ENCODE data around the gene SPATA20.

DNA sequence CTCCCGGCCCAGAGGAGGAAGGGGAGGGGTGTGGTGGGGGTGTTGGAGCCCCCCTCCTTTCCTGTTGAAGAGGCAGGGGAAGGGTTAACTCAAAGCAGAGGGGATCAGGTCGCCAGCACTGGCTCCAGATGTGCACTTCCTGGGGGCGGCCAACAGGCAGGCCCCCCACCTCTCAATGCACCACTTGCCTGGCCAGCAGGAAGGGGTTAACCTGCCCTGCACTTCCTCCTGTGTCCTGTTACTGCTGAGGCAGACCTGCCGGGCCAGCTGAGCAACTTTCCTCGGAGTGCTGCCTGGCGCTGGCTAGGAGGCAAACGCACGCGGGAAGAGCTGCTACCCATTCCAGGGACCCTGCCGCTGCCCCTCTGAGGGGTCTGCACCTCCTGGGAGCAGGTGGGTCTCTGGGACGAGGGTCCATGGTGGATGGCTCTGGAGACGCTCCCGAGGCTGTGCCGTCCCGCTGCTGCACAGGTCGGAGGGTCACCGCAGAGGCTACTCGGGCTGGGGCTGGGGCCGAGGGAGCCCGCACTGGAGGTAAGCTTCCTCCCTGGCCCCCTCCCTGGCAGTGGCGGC, 14.4 kb upstream of the SPATA20 start, which contains the start of gene EPN3:
- TF ChIP-seq, protein P1, sequence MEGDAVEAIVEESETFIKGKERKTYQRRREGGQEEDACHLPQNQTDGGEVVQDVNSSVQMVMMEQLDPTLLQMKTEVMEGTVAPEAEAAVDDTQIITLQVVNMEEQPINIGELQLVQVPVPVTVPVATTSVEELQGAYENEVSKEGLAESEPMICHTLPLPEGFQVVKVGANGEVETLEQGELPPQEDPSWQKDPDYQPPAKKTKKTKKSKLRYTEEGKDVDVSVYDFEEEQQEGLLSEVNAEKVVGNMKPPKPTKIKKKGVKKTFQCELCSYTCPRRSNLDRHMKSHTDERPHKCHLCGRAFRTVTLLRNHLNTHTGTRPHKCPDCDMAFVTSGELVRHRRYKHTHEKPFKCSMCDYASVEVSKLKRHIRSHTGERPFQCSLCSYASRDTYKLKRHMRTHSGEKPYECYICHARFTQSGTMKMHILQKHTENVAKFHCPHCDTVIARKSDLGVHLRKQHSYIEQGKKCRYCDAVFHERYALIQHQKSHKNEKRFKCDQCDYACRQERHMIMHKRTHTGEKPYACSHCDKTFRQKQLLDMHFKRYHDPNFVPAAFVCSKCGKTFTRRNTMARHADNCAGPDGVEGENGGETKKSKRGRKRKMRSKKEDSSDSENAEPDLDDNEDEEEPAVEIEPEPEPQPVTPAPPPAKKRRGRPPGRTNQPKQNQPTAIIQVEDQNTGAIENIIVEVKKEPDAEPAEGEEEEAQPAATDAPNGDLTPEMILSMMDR (conservative IDR thresholded peaks at IDR 0.05; ENCODE audit: low read length): no peak
- TF ChIP-seq EZH2phosphoT487 (IDR thresholded peaks at IDR 0.05; ENCODE audit: borderline replicate concordance, low read depth, low read length): no peak

Data from OCI-LY7 (cell line).